AG09319 (cell line): ENCODE data around the gene LXN.

Experiments used
- DNase-seq: peaks from one replicate; pipeline ENCODE4 v3.0.0-alpha.2; 2010; ENCODE audit warnings: low read depth; ENCODE audit errors: extremely low read depth
- TF ChIP-seq, protein P1 (sequence below): IDR thresholded peaks from 2 replicates; pipeline ENCODE4 v1.5.1; 2011; ENCODE audit warnings: low read depth, mild to moderate bottlenecking, inconsistent platforms, low read length, moderate library complexity

LXN gene

DNA sequence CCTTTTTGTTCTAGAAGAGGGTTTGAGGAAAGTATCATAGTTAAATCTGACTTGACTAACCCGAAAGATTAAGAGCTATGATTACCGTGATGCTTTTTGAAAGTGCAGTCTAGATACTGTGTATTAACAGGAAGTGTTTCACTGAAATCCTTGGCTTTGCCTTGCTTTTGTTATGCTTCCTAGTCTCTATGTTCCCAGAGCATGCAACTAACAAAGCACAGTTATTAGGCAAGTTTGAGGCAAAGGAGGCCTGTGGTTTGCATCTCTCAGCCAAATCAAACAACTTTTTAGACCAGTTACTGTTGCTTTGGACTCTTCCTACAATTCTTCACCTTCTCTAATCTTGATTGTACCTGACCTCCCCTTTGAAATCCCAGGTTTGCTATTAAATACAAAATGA lies 3.9 kb downstream of the LXN start:
- DNase-seq: no peak
- TF ChIP-seq, protein P1, sequence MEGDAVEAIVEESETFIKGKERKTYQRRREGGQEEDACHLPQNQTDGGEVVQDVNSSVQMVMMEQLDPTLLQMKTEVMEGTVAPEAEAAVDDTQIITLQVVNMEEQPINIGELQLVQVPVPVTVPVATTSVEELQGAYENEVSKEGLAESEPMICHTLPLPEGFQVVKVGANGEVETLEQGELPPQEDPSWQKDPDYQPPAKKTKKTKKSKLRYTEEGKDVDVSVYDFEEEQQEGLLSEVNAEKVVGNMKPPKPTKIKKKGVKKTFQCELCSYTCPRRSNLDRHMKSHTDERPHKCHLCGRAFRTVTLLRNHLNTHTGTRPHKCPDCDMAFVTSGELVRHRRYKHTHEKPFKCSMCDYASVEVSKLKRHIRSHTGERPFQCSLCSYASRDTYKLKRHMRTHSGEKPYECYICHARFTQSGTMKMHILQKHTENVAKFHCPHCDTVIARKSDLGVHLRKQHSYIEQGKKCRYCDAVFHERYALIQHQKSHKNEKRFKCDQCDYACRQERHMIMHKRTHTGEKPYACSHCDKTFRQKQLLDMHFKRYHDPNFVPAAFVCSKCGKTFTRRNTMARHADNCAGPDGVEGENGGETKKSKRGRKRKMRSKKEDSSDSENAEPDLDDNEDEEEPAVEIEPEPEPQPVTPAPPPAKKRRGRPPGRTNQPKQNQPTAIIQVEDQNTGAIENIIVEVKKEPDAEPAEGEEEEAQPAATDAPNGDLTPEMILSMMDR: no peak

DNA sequence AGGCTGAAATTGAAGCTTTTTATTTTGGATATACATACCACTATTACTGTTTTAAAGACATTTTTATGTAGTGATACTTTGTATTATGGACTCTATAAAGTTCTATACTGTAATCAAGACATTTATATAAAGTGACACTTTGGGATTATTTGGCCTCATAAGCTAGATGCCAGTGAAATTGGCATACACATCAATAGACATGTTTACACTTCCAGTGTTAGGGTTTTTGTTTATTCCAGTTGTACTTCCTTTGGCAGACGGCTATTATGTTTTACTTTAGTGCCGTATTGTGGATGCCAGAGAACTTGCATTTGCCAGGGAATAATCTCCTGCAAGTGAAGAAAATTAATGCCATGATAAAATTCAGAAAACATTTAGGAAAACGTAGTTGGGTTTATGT lies 6.0 kb downstream of the LXN start:
- DNase-seq: no peak
- TF ChIP-seq, protein P1: no peak

DNA sequence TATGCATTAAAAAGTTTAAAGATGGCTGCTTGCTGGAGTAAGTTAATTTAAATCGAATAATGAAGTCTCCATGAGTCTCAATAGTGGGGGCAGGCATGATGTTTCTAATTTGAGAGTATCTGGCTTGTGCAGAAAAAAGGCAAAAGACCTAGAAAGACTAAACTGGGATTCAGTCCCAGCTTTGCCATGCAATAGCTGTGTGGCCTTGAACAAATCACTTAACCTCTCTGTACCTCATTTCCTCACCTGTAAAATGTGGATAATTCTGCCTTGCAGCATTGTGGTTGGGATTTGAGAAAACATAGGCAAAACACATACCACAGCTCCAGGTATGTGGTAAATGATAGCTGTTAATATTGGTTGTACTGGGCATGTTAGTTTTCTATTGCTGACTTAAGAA lies 8.6 kb downstream of the LXN start:
- TF ChIP-seq, protein P1: no peak
- no peak for DNase-seq

DNA sequence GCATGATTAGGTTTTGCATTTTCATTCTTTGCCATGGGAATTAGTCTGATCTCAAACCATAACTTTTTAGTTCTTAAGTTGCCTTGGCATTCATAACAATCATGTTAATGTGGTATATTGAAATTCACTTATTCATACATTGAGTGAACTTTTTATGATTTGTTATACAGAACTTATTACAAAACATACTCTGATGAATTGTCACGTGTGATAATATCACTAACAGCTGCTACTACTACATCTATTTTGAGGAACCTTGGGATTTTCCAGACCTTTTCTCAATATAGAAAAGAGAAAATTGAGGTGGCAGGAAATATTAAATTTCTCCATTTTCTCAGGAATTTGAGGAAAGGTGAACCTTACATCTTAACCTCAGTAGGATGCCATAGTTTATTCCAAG lies 9.2 kb downstream of the LXN start:
- DNase-seq: no peak
- TF ChIP-seq, protein P1: no peak

DNA sequence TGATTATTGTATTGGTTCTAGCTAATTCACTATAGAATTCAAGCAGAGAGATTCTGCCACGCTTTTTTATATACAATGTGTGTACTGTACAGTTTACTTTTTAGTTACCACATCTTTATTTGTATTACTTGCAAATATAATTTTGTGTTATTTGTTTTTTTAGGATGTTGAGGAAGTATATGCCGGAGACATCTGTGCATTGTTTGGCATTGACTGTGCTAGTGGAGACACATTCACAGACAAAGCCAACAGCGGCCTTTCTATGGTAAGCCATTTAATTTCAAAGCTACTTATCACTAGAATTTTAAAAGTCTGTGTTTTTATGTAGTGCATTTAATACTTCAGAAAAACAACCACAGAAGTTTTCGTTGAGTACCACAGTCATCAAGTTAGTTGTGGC lies 11.7 kb downstream of the LXN start:
- no peak for DNase-seq
- TF ChIP-seq, protein P1: no peak

DNA sequence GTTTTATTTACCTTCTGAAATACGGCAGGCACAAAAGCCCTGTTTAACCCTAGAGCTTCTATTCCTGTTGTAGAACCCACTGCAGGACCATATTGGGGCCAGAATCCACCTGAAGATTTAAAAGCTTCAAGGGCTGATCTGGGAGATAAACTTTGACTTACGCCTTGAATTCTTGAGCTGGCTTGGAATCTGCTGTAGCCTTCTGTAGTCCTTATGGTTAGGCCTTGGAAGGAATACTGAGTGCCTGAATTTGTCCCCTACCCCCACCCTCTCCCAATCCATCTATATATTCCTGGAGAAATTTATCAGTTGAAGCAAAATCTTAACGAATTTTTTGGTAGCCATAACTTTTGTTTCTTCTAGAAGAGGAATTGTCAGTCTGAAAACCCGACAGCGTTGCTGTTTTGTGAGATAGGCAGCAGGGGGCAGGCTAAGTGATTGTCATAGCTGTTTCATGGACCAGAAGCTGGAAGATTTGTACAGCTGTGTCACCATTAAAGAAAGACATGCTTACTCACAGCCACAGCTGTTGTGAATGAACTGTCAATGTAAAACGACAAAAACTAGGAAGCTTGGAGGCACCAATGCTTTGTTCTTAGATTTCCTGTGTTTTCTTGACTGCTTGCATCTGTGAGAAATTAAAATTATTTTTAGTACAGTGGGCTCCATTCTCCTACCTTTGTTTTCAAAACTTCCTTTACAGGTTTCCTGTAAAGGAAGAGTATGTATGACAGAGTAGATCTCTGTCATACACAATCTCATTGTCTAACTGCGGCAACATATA lies 12.8 kb downstream of the LXN start:
- no peak for DNase-seq
- TF ChIP-seq, protein P1: peak; percentile 83

DNA sequence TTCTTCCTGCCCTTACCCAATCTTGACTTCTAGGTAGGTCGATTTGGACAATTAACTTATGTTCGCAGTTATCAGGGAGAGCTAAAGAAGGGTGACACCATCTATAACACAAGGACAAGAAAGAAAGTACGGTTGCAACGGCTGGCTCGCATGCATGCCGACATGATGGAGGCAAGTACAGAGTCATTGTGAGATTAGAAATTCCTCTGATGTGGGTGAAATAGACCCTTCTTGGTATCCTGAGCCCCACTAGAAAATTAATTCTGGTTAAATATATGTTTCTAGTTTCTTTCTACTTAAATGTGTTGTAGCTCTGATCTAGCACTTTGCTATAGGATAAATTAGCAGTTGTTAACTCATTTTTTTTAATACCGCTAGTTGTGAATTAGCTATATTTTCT lies 13.6 kb downstream of the LXN start:
- no peak for DNase-seq
- TF ChIP-seq, protein P1: no peak
